HG03039 (cell line): ENCODE results near the gene MAP2K7.
"Not testable (repeated sequence)": the region's sequence is repeated elsewhere in the genome, so short reads cannot be mapped to it uniquely, and the experiment has no call there.

Source experiments
- ATAC-seq: cut with Tn5 transposase; IDR thresholded peaks from one replicate; pipeline ENCODE4 v1.9.1; 2021; ENCODE audit warnings: mild to moderate bottlenecking, moderate library complexity; ENCODE audit not compliant: unreplicated experiment

Gene MAP2K7

GRCh38 chr19:7961082-7961481 lies 57.4 kb downstream of the MAP2K7 start:
- not testable (repeated sequence) for ATAC-seq

GRCh38 chr19:7961920-7962626 lies 58.4 kb downstream of the MAP2K7 start:
- ATAC-seq = no peak

GRCh38 chr19:7962644-7963268 lies 59.1 kb downstream of the MAP2K7 start:
- no peak for ATAC-seq

- ATAC-seq = no peak
These were observed 59.9 kb downstream of the MAP2K7 start for GRCh38 chr19:7963566-7963965.
